H9 (cell line): ENCODE data around the gene P4HA1. TPM values are rescaled to one million over a fixed set of nuclear protein-coding genes. Genes with fewer than 3 reads are reported as not detected.

Experiments
- DNase-seq: peaks from one replicate; pipeline ENCODE4 v3.0.0-alpha.2; 2017
- H2AFZ ChIP-seq: one replicate; pipeline ENCODE4 v1.6.1; 2013; ENCODE audit warnings: mild to moderate bottlenecking, low read length, control low read depth, moderate library complexity
- H2AK5ac ChIP-seq: 2 replicates; pipeline ENCODE4 v1.6.1; 2013; ENCODE audit warnings: low read length, control low read depth, mixed read lengths; ENCODE audit not compliant: insufficient read length
- H2BK120ac ChIP-seq: one replicate; pipeline ENCODE4 v1.6.1; 2013; ENCODE audit warnings: low read depth, mild to moderate bottlenecking, low read length, control low read depth, inconsistent platforms; ENCODE audit not compliant: poor library complexity, severe bottlenecking
- H2BK12ac ChIP-seq: 2 replicates; pipeline ENCODE4 v1.6.1; 2013; ENCODE audit warnings: low read length, control low read depth, mixed read lengths, low read depth; ENCODE audit not compliant: insufficient read length
- H2BK15ac ChIP-seq: 2 replicates; pipeline ENCODE4 v1.6.1; 2013; ENCODE audit warnings: low read depth, low read length, control low read depth
- H2BK20ac ChIP-seq: one replicate; pipeline ENCODE4 v1.6.1; 2013; ENCODE audit warnings: low read depth, mild to moderate bottlenecking, low read length, control low read depth, inconsistent platforms; ENCODE audit not compliant: poor library complexity, severe bottlenecking
- H2BK5ac ChIP-seq: 2 replicates; pipeline ENCODE4 v1.6.1; 2013; ENCODE audit warnings: low read length, control low read depth, mixed read lengths; ENCODE audit not compliant: insufficient read length
- H3K14ac ChIP-seq: 2 replicates; pipeline ENCODE4 v1.6.1; 2013; ENCODE audit warnings: low read length, control low read depth; ENCODE audit not compliant: insufficient read depth
- H3K18ac ChIP-seq: 2 replicates; pipeline ENCODE4 v1.6.1; 2013; ENCODE audit warnings: low read depth, mild to moderate bottlenecking, mixed read lengths, low read length, control low read depth; ENCODE audit not compliant: insufficient read length
- H3K23ac ChIP-seq: 2 replicates; pipeline ENCODE4 v1.6.1; 2013; ENCODE audit warnings: low read length, control low read depth, mixed read lengths, low read depth; ENCODE audit not compliant: insufficient read length
- H3K23me2 ChIP-seq: 2 replicates; pipeline ENCODE4 v1.6.1; 2013; ENCODE audit warnings: low read depth, mild to moderate bottlenecking, mixed read lengths, low read length, control low read depth; ENCODE audit not compliant: insufficient read length, poor library complexity, severe bottlenecking
- H3K27ac ChIP-seq: 2 replicates; pipeline ENCODE4 v1.5.1; 2013; ENCODE audit warnings: low read length, control low read depth, mixed read lengths, low read depth; ENCODE audit not compliant: insufficient read length
- H3K27me3 ChIP-seq: 2 replicates; pipeline ENCODE4 v1.6.1; 2013; ENCODE audit warnings: low read length, control low read depth, inconsistent platforms; ENCODE audit not compliant: insufficient read depth
- H3K4ac ChIP-seq: 2 replicates; pipeline ENCODE4 v1.6.1; 2013; ENCODE audit warnings: low read depth, mild to moderate bottlenecking, control low read depth, inconsistent platforms, low read length, moderate library complexity
- H3K4me1 ChIP-seq: 2 replicates; pipeline ENCODE4 v1.6.1; 2013; ENCODE audit warnings: low read length, control low read depth, inconsistent platforms; ENCODE audit not compliant: insufficient read depth
- H3K4me2 ChIP-seq: 2 replicates; pipeline ENCODE4 v1.6.1; 2013; ENCODE audit warnings: low read length, control low read depth, mixed read lengths; ENCODE audit not compliant: insufficient read length, insufficient read depth
- H3K56ac ChIP-seq: 2 replicates; pipeline ENCODE4 v1.6.1; 2013; ENCODE audit warnings: low read depth, mild to moderate bottlenecking, mixed read lengths, low read length, control low read depth; ENCODE audit not compliant: insufficient read length
- H3K79me1 ChIP-seq: 2 replicates; pipeline ENCODE4 v1.6.1; 2013; ENCODE audit warnings: low read depth, mild to moderate bottlenecking, moderate library complexity, low read length, control low read depth, inconsistent platforms; ENCODE audit not compliant: insufficient read depth, poor library complexity, severe bottlenecking
- H3K79me2 ChIP-seq: 2 replicates; pipeline ENCODE4 v1.6.1; 2013; ENCODE audit warnings: low read length, control low read depth, inconsistent platforms; ENCODE audit not compliant: insufficient read depth
- H3K9ac ChIP-seq: 2 replicates; pipeline ENCODE4 v1.6.1; 2013; ENCODE audit warnings: low read length, control low read depth, mixed read lengths; ENCODE audit not compliant: insufficient read length; ENCODE audit errors: extremely low read depth
- H3K9me3 ChIP-seq: one replicate; pipeline ENCODE4 v1.6.1; 2013; ENCODE audit warnings: low read depth, low read length, inconsistent platforms; ENCODE audit not compliant: control insufficient read depth
- H3T11ph ChIP-seq: one replicate; pipeline ENCODE4 v1.6.1; 2013; ENCODE audit warnings: mild to moderate bottlenecking, low read length, control low read depth, inconsistent platforms
- H4K20me1 ChIP-seq: one replicate; pipeline ENCODE4 v1.6.1; 2013; ENCODE audit not compliant: control insufficient read depth, insufficient read length, insufficient read depth
- H4K5ac ChIP-seq: 2 replicates; pipeline ENCODE4 v1.6.1; 2013; ENCODE audit warnings: low read depth, mild to moderate bottlenecking, mixed read lengths, low read length, control low read depth; ENCODE audit not compliant: insufficient read length
- H4K8ac ChIP-seq: replicated peaks from 2 replicates; pipeline ENCODE4 v1.6.1; 2013; ENCODE audit warnings: low read length, control low read depth, mixed read lengths, low read depth; ENCODE audit not compliant: insufficient read length
- H4K91ac ChIP-seq: 2 replicates; pipeline ENCODE4 v1.6.1; 2013; ENCODE audit warnings: low read depth, mild to moderate bottlenecking, moderate library complexity, mixed read lengths, low read length, control low read depth; ENCODE audit not compliant: insufficient read length
- H3K27ac Mint-ChIP-seq, 3 experiments: 2 replicates in 2 of 3; 3 replicates in 1 of 3; pipeline ENCODE4 v1.8.0; 2020 to 2021; ENCODE audit warnings: mixed read lengths in 3 of 3, mild to moderate bottlenecking in 1 of 3, moderate library complexity in 1 of 3
- H3K27me3 Mint-ChIP-seq: 2 replicates; pipeline ENCODE4 v1.8.0; 2021; ENCODE audit warnings: low read depth, mild to moderate bottlenecking, moderate library complexity, mixed read lengths
- H3K36me3 Mint-ChIP-seq, 3 experiments: 2 replicates in 2 of 3; 3 replicates in 1 of 3; pipeline ENCODE4 v1.8.0; 2020 to 2021; ENCODE audit warnings: low read depth in 3 of 3, mixed read lengths in 3 of 3; ENCODE audit not compliant: insufficient read depth in 1 of 3
- H3K4me1 Mint-ChIP-seq, 2 experiments: 2 replicates each; pipeline ENCODE4 v1.8.0; 2020; ENCODE audit warnings: mixed read lengths in 2 of 2
- H3K4me3 Mint-ChIP-seq, 2 experiments: 2 replicates in 1 of 2; 3 replicates in 1 of 2; pipeline ENCODE4 v1.8.0; 2020 to 2021; ENCODE audit warnings: mild to moderate bottlenecking in 2 of 2, mixed read lengths in 2 of 2, moderate library complexity in 1 of 2
- H3K9me3 Mint-ChIP-seq, 2 experiments: 2 replicates in 1 of 2; 3 replicates in 1 of 2; pipeline ENCODE4 v1.8.0; 2020; ENCODE audit warnings: mild to moderate bottlenecking in 2 of 2, mixed read lengths in 2 of 2, moderate library complexity in 1 of 2
- CTCF ChIP-seq: fragments of 200-600 bp; sonication (generic); conservative IDR thresholded peaks from 3 replicates; pipeline ENCODE4 v1.8.0; 2021; ENCODE audit warnings: antibody characterized with exemption, mild to moderate bottlenecking
- WGBS: extraction: QIAGEN DNeasy Blood & Tissue Kit; methylation state at CpG from one replicate; pipeline ENCODE4 v1.1.7; 2013; ENCODE audit warnings: missing lambda C conversion rate, low lambda C conversion rate, mixed read lengths; ENCODE audit not compliant: insufficient read length; ENCODE audit errors: extremely low coverage; 5-methylcytosine and 5-hydroxymethylcytosine counted together
- total RNA-seq: library from RNA; stranded (reverse); gene quantifications from 2 replicates; pipeline ENCODE4 v1.2.1, GENCODE V29; 2021

P4HA1 gene
- total RNA-seq, 1 experiment from 2014 or later = 48.6 TPM

- Histone ChIP-seq H2AK5ac (no peak overlapping the region), H2AFZ (no peak overlapping the region), H3K4me2 (no peak overlapping the region), H4K8ac (no peak overlapping the region), H3K23me2 (no peaks in the 10 kb centered on the region), H3T11ph (no peak overlapping the region), H3K9ac (no peak overlapping the region), H3K79me2 (no peaks in the 10 kb centered on the region; the same call in 1 of the 2 replicates), H3K18ac (no peak overlapping the region), H2BK5ac (no peak overlapping the region), H3K14ac (no peak overlapping the region), H3K9me3 (no peaks in the 10 kb centered on the region), H3K27me3 (no peaks in the 10 kb centered on the region), H3K79me1 (peaks cover 4% of the 10 kb centered on the region), H2BK20ac (no peak overlapping the region), H4K20me1 (no peaks in the 10 kb centered on the region), H3K56ac (no peak overlapping the region), H3K4ac (no peak overlapping the region), H3K27ac (no peak overlapping the region), H4K5ac (no peak overlapping the region), H4K91ac (no peak overlapping the region), H2BK15ac (no peak overlapping the region), H3K4me1 (no peaks in the 10 kb centered on the region; the same call in 1 of the 2 replicates), H2BK120ac (no peak overlapping the region), H3K23ac (no peak overlapping the region), H2BK12ac (no peak overlapping the region)
- no peaks in the 10 kb centered on the region for H3K36me3 Mint-ChIP-seq
- H3K27me3 Mint-ChIP-seq = no peaks in the 10 kb centered on the region
- TF ChIP-seq CTCF = no peak
- no peaks in the 10 kb centered on the region for H3K9me3 Mint-ChIP-seq
- WGBS = no CpG with 5 or more reads among the region's 3 CpGs
- peaks cover 0 to 5% of the 10 kb centered on the region in 2 experiments; a peak in 1 of 4 replicates for H3K4me1 Mint-ChIP-seq
- DNase-seq = no peak
- peak overlapping the region in 1 of 3 experiments; percentile 46; a peak in 1 of 7 replicates for H3K27ac Mint-ChIP-seq
- H3K4me3 Mint-ChIP-seq = no peak overlapping the region
Observed at GRCh38 chr10:73079779-73080541, 16.7 kb downstream of the P4HA1 start.
